Measurements from ENCODE around the gene GSKIP. TPM values are rescaled to one million over a fixed set of nuclear protein-coding genes. Genes with fewer than 3 reads are reported as not detected.

GSKIP gene
- total and polyA plus RNA-seq, 2 experiments from 2014 or later, result 37.3 to 46.5 TPM

- Histone ChIP-seq H3K4me3 (no peak overlapping the region), H3K9ac (no peak overlapping the region), H3K4me1 (ENCODE audit: insufficient read depth) (peaks cover 21% of the 10 kb centered on the region), H3K27ac (no peak overlapping the region), H4K20me1 (ENCODE audit: insufficient read depth) (peaks cover 12% of the 10 kb centered on the region; the same call in 1 of the 2 replicates), H3K9me2 (ENCODE audit: insufficient read depth) (no peaks in the 10 kb centered on the region), H3K27me3 (replicated peaks; ENCODE audit: insufficient read depth) (no peaks in the 10 kb centered on the region), H3K36me3 (ENCODE audit: low read depth) (no peaks in the 10 kb centered on the region), H3K79me2 (ENCODE audit: insufficient read depth) (peaks cover 95% of the 10 kb centered on the region), H3K4me2 (ENCODE audit: unreplicated experiment) (no peak overlapping the region), H3K9me3 (ENCODE audit: low read depth) (no peaks in the 10 kb centered on the region), H2AFZ (no peak overlapping the region), H3F3A (ENCODE audit: insufficient read depth) (no peaks in the 10 kb centered on the region)
- 99 to 100% methylated on average over 3 of the region's 3 CpGs for WGBS, 2 experiments (ENCODE audit: low coverage in 1 of 2, low lambda C conversion rate in 2 of 2, missing lambda C conversion rate in 2 of 2)
- DNase-seq, result no peak
- no peak for TF ChIP-seq EZH2phosphoT487 (IDR thresholded peaks at IDR 0.05; ENCODE audit: insufficient read depth, low read depth)
- TF ChIP-seq EZH2 (IDR thresholded peaks at IDR 0.05; ENCODE audit: insufficient read depth, poor library complexity, severe bottlenecking), result no peak
- in situ Hi-C loops (cut with MboI), result no loop called here
Observed at GRCh38 chr14:96357216-96357615, 6.1 kb upstream of the GSKIP start.

- Histone ChIP-seq H3K9me2 (ENCODE audit: insufficient read depth) (no peaks in the 10 kb centered on the region), H3K27ac (no peak overlapping the region), H3K9me3 (ENCODE audit: low read depth) (no peaks in the 10 kb centered on the region), H3K9ac (no peak overlapping the region), H3K79me2 (ENCODE audit: insufficient read depth) (peaks cover 92% of the 10 kb centered on the region), H3K36me3 (ENCODE audit: low read depth) (no peaks in the 10 kb centered on the region), H3F3A (ENCODE audit: insufficient read depth) (no peaks in the 10 kb centered on the region), H3K4me2 (ENCODE audit: unreplicated experiment) (no peak overlapping the region), H2AFZ (no peak overlapping the region), H4K20me1 (ENCODE audit: insufficient read depth) (peaks cover 12% of the 10 kb centered on the region; the same call in 1 of the 2 replicates), H3K4me1 (ENCODE audit: insufficient read depth) (peaks cover 21% of the 10 kb centered on the region), H3K27me3 (replicated peaks; ENCODE audit: insufficient read depth) (no peaks in the 10 kb centered on the region), H3K4me3 (no peak overlapping the region)
- in situ Hi-C loops (cut with MboI), result no loop called here
- no peak for DNase-seq
- TF ChIP-seq EZH2 (IDR thresholded peaks at IDR 0.05; ENCODE audit: insufficient read depth, poor library complexity, severe bottlenecking) (no peak), EZH2phosphoT487 (IDR thresholded peaks at IDR 0.05; ENCODE audit: insufficient read depth, low read depth) (no peak)
Observed at GRCh38 chr14:96359959-96360358, 3.4 kb upstream of the GSKIP start.

- no peaks in the 10 kb centered on the region for H3F3A ChIP-seq (ENCODE audit: insufficient read depth)
- H3K9ac ChIP-seq, result peak overlapping the region; percentile 96
- H3K9me2 ChIP-seq (ENCODE audit: insufficient read depth), result no peaks in the 10 kb centered on the region
- H3K4me1 ChIP-seq (ENCODE audit: insufficient read depth), result peaks cover 21% of the 10 kb centered on the region
- H3K9me3 ChIP-seq (ENCODE audit: low read depth), result no peaks in the 10 kb centered on the region
- H3K27ac ChIP-seq, result peak overlapping the region; percentile 80
- H3K4me2 ChIP-seq (ENCODE audit: unreplicated experiment), result peak overlapping the region; percentile 89
- in situ Hi-C loops (cut with MboI), result no loop called here
- H3K27me3 ChIP-seq (replicated peaks; ENCODE audit: insufficient read depth), result no peaks in the 10 kb centered on the region
- TF ChIP-seq EZH2 (IDR thresholded peaks at IDR 0.05; ENCODE audit: insufficient read depth, poor library complexity, severe bottlenecking) (no peak), EZH2phosphoT487 (IDR thresholded peaks at IDR 0.05; ENCODE audit: insufficient read depth, low read depth) (no peak)
- H4K20me1 ChIP-seq (ENCODE audit: insufficient read depth), result peaks cover 12% of the 10 kb centered on the region; the same call in 1 of the 2 replicates
- WGBS, 2 experiments (ENCODE audit: low coverage in 1 of 2, low lambda C conversion rate in 2 of 2, missing lambda C conversion rate in 2 of 2), result 1% methylated on average over 27 of the region's 27 CpGs
- no peaks in the 10 kb centered on the region for H3K36me3 ChIP-seq (ENCODE audit: low read depth)
- H2AFZ ChIP-seq, result peak overlapping the region; percentile 96
- peak overlapping the region; percentile 99 for H3K4me3 ChIP-seq
- peaks cover 90% of the 10 kb centered on the region for H3K79me2 ChIP-seq (ENCODE audit: insufficient read depth)
- DNase-seq, result peak; percentile 71
Observed at GRCh38 chr14:96362071-96362964, 1.0 kb upstream of the GSKIP start.

GRCh38 chr14:96363751-96364336, 518 bp downstream of the GSKIP start:
- Histone ChIP-seq H3K27me3 (replicated peaks; ENCODE audit: insufficient read depth) (no peaks in the 10 kb centered on the region), H3K27ac (peak overlapping the region; percentile 80), H3K79me2 (ENCODE audit: insufficient read depth) (peaks cover 90% of the 10 kb centered on the region), H4K20me1 (ENCODE audit: insufficient read depth) (peaks cover 12% of the 10 kb centered on the region; the same call in 1 of the 2 replicates), H3F3A (ENCODE audit: insufficient read depth) (no peaks in the 10 kb centered on the region), H3K9ac (peak overlapping the region; percentile 96), H3K9me3 (ENCODE audit: low read depth) (no peaks in the 10 kb centered on the region), H3K9me2 (ENCODE audit: insufficient read depth) (no peaks in the 10 kb centered on the region), H3K36me3 (ENCODE audit: low read depth) (no peaks in the 10 kb centered on the region), H2AFZ (peak overlapping the region; percentile 96), H3K4me1 (ENCODE audit: insufficient read depth) (peaks cover 21% of the 10 kb centered on the region), H3K4me2 (ENCODE audit: unreplicated experiment) (peak overlapping the region; percentile 89), H3K4me3 (peak overlapping the region; percentile 99)
- in situ Hi-C loops (cut with MboI), result no loop called here
- TF ChIP-seq EZH2phosphoT487 (IDR thresholded peaks at IDR 0.05; ENCODE audit: insufficient read depth, low read depth) (no peak), EZH2 (IDR thresholded peaks at IDR 0.05; ENCODE audit: insufficient read depth, poor library complexity, severe bottlenecking) (no peak)
- WGBS, 2 experiments (ENCODE audit: low coverage in 1 of 2, low lambda C conversion rate in 2 of 2, missing lambda C conversion rate in 2 of 2), result 1% methylated on average over 30 to 37 of the region's 38 CpGs
- peak; percentile 76 for DNase-seq
